Measurements from ENCODE around the gene PEA15. TPM values are rescaled to one million over a fixed set of nuclear protein-coding genes. Genes with fewer than 3 reads are reported as not detected.

The PEA15 gene
- total RNA-seq, 2 donors from 2014 or later: 28.3 to 32.8 TPM

DNA sequence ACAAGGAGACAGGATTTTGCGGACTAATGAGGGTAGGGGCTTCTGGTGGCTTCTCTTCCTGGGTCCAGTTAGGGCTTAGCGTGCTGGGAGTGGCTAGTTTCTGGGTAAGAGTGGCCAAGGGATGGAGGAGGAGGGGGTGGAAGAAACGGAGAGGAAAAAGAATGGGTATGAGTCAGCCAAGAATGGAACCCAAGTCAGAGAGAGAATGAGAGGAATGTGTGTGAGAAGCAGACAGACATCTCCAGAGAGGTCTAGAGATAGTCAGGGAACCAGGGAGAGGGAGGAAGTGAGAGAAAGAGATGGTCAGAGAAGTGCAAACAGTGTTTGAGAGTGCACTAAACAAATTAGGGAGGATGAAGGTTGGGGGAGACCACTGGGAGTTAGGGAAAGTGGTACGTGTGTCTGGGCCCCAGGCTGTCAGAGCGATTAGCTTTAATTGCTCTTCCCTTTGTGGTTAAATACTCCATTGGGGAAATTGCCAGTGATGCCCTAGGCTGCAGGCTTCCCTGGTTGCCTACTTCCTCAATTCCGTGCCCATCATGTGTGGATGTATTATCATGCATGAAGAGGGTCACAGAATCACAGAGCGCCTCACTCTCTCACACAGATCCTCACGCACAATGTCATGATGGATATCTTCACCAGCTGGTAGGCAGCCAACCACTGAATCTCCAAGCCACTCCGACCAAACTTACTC lies 1.4 kb downstream of the PEA15 start:
- Mint-ChIP-seq H3K4me3 (peak overlapping the region; percentile 58 to 87), H3K27ac (peak overlapping the region; percentile 74), H3K36me3 (ENCODE audit: insufficient read depth in 2 of 2) (peaks cover 1 to 2% of the 10 kb centered on the region in 2 donors), H3K4me1 (ENCODE audit: low read depth) (peaks cover 54% of the 10 kb centered on the region), H3K27me3 (ENCODE audit: low read depth) (no peaks in the 10 kb centered on the region), H3K9me3 (no peaks in the 10 kb centered on the region)
- no peak for DNase-seq
- ATAC-seq (replicated peaks in 1 of 2): no peak

DNA sequence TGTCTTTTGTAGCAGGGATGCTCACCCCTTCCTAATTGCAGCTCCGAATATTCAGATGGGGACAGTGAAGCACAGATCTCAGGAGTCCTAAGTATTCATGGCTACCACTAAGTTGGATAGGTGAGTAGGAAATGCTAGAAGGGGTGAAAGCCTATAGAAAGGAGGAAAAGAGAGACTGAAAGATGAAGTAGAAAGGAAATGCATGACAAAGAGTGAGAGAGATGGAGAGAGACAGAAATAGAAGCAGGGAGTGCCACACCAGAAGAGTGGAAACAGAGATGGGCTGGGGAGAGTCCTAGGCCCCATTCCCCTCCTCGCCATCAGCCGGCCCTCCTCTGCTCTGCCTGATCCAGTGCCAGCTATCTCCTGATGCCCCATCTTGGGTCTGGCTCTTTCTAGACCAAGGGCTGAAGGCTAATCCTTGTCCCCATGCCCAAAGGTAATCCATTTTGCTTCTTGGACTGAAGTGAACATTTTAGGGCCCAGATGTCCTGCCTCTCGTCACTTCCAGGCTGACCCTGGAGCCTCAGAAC lies 2.0 kb downstream of the PEA15 start:
- H3K4me3 Mint-ChIP-seq: peak overlapping the region in 1 of 2 donors; percentile 3
- H3K27ac Mint-ChIP-seq: peak overlapping the region; percentile 7
- peaks cover 3 to 7% of the 10 kb centered on the region in 2 donors for H3K36me3 Mint-ChIP-seq (ENCODE audit: insufficient read depth in 2 of 2)
- ATAC-seq (replicated peaks in 1 of 2): no peak
- H3K4me1 Mint-ChIP-seq (ENCODE audit: low read depth): peaks cover 54% of the 10 kb centered on the region
- DNase-seq: no peak
- no peaks in the 10 kb centered on the region for H3K9me3 Mint-ChIP-seq
- no peaks in the 10 kb centered on the region for H3K27me3 Mint-ChIP-seq (ENCODE audit: low read depth)

DNA sequence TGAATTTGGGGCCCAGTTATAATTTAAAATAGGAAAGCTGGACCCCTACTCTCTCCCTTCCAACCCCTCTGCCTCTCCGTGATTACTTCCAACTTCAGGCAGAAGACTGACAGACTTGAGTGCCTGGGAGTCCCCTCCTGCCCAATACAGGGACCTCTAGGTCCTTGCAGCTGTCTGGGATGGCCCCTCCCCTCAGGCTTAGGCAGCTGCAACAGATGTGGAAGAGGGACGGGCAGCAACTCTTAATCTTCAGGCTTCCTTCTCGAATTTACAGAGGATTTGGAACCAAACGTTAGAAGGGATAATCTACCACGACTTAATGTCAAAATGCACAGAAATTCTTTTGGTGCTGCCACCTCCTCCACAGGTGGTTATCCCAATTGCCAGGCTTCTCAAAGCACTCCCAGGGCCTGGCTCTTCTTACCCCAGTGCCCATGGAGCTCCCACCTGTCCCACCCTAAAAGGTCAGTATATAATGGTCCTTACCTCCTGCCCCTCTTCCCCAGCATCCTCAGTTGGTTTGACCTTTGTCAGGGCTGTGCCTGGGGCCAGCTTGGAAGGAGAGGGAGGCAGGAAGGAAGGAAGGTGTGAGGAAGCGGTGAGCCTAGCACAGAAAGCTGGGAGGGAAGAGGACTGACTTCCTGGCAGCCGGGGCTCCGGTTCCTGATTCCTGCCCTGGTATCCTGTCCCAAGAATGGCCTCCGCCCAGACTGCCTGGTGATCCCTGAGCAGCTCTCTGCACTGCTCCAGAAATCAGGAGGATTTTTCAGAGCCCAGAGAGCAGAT lies 2.8 kb downstream of the PEA15 start:
- peaks cover 54% of the 10 kb centered on the region for H3K4me1 Mint-ChIP-seq (ENCODE audit: low read depth)
- H3K9me3 Mint-ChIP-seq: no peaks in the 10 kb centered on the region
- no peak for DNase-seq
- peaks cover 4 to 8% of the 10 kb centered on the region in 2 donors for H3K36me3 Mint-ChIP-seq (ENCODE audit: insufficient read depth in 2 of 2)
- H3K4me3 Mint-ChIP-seq: no peak overlapping the region
- no peak overlapping the region for H3K27ac Mint-ChIP-seq
- no peak for ATAC-seq (replicated peaks in 1 of 2)
- H3K27me3 Mint-ChIP-seq (ENCODE audit: low read depth): no peaks in the 10 kb centered on the region

DNA sequence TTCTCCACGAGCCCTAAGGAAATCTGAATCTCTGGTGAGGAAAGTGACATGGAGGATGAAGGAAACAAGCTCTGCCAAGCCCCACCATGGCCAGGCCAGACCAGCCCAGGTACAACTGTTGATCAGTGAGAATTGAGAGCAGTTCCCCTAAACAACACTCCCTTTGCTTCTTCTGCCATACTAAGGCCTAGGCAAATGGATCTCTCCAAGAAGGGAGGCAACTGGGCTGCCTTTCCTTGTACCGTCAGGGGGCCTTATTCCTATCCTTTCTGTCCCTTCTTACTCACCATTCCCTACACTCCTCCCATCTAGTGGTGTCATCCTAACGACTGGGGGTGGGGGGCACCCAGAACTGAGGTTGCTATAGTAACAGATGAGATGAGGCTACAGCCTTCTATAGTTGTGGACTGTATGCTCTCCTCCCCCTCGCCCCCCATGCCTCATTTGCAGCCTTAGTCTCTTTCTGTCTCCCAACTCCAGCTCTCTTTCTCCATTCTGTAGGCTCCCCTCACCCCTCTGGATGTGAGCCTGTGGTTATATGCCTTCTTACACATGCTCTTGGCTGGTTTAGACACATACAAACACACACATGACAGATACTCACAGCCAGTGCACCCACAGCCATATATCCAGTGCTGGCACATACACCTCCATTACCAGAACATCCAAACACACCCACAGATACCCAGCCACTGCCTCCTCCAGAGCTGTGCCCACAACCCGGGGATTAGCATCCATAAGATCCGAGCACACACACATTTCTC lies 3.6 kb downstream of the PEA15 start:
- Mint-ChIP-seq H3K36me3 (ENCODE audit: insufficient read depth in 2 of 2) (peaks cover 4 to 8% of the 10 kb centered on the region in 2 donors), H3K27ac (peak overlapping the region; percentile 32), H3K9me3 (no peaks in the 10 kb centered on the region), H3K4me3 (no peak overlapping the region), H3K27me3 (ENCODE audit: low read depth) (no peaks in the 10 kb centered on the region), H3K4me1 (ENCODE audit: low read depth) (peaks cover 54% of the 10 kb centered on the region)
- ATAC-seq (replicated peaks in 1 of 2) (no peak), DNase-seq (no peak)

DNA sequence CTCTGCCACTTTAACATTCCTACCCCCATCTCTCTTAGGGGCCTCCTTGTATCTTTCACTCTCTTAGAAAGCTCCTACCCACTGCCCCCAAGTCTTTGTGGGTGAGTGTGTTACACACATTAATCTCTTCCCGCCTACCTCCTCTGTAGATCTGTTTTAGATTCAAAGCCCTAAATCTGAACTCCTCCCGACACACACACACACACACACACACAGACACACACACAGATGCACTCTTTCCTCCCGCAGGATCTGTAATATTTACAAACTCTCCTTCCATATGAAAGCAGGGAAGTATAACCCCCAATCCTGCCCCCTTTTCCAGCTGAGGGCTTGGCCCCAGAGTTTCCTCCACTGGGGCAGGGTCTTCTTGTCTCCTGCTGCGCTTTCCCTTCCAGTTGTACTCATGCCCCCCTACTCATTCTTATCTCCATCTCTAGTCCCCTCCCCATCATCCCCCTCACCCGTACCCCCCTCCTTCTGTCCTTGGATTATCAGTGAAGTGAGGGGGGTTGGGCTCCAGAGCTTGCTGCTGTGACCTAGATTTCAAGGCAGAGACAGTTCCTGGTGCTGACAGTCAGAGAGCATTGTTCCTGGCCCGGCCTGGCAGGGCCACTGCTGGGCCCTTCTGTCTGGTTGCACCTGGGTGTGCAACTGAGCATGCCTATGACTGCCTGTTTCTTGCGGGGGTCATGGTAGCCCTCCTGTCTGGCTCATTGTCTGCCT lies 4.3 kb downstream of the PEA15 start:
- H3K9me3 Mint-ChIP-seq: no peaks in the 10 kb centered on the region
- H3K27me3 Mint-ChIP-seq (ENCODE audit: low read depth): no peaks in the 10 kb centered on the region
- ATAC-seq (replicated peaks in 1 of 2): no peak
- peaks cover 46% of the 10 kb centered on the region for H3K4me1 Mint-ChIP-seq (ENCODE audit: low read depth)
- H3K36me3 Mint-ChIP-seq (ENCODE audit: insufficient read depth in 2 of 2): peaks cover 4 to 8% of the 10 kb centered on the region in 2 donors
- no peak for DNase-seq
- H3K27ac Mint-ChIP-seq: peak overlapping the region; percentile 32
- no peak overlapping the region for H3K4me3 Mint-ChIP-seq

DNA sequence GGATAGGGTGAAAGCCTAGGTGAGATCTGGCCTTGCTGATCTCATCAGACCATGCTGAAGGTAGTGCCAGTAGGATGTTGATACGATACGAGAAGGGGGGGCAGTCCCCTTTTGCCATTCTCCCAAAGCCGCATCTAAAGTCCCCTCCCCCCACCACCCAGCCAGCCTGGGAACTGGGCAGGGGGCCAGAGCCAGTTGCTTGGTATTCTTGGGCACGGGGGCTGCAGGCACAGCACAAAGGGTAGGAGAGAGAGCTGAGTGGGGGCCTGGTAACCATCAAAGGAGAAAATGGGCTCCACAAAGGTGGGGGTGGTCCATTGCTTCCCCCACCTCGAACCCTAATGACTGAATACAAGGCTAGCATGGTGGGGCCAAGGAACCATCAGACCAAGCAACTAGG lies 5.4 kb downstream of the PEA15 start:
- Mint-ChIP-seq H3K27me3 (ENCODE audit: low read depth) (no peaks in the 10 kb centered on the region), H3K27ac (no peak overlapping the region), H3K9me3 (no peaks in the 10 kb centered on the region), H3K4me1 (ENCODE audit: low read depth) (peaks cover 42% of the 10 kb centered on the region), H3K4me3 (no peak overlapping the region), H3K36me3 (ENCODE audit: insufficient read depth in 2 of 2) (peaks cover 4 to 9% of the 10 kb centered on the region in 2 donors)
- DNase-seq (no peak), ATAC-seq (replicated peaks in 1 of 2) (no peak)

DNA sequence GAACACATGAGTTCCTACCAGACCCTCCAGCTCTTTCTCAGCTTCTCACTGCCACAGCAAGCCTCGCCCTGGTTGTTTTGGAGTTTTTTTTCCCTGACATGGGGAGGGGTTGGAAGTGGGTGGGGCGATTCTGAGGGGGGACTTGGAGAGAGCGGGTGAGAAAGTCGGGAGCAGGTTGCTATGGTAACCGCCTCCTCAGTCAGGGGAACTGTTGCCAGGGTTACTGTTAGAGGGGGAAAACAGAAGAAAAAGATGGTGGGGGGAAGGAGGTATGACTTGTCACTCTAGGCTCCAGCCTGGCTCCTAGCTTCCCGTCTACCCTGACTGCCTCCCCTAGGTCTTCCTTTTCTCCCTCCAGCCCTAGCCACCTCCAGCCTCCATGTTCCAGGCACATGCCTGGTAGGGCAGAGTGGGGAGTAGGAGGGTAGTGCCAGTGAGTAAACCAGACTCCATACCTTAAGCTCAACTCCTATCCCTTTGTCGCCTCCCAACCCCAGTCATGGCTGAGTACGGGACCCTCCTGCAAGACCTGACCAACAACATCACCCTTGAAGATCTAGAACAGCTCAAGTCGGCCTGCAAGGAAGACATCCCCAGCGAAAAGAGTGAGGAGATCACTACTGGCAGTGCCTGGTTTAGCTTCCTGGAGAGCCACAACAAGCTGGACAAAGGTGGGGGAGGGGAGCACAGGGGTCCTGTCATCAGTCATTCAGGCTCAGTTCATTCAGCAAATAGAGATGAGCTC lies 6.0 kb downstream of the PEA15 start:
- no peak overlapping the region for H3K4me3 Mint-ChIP-seq
- H3K36me3 Mint-ChIP-seq (ENCODE audit: insufficient read depth in 2 of 2): peaks cover 5 to 12% of the 10 kb centered on the region in 2 donors
- no peaks in the 10 kb centered on the region for H3K27me3 Mint-ChIP-seq (ENCODE audit: low read depth)
- H3K4me1 Mint-ChIP-seq (ENCODE audit: low read depth): peaks cover 41% of the 10 kb centered on the region
- DNase-seq (no peak), ATAC-seq (replicated peaks in 1 of 2) (no peak)
- H3K9me3 Mint-ChIP-seq: no peaks in the 10 kb centered on the region
- no peak overlapping the region for H3K27ac Mint-ChIP-seq

DNA sequence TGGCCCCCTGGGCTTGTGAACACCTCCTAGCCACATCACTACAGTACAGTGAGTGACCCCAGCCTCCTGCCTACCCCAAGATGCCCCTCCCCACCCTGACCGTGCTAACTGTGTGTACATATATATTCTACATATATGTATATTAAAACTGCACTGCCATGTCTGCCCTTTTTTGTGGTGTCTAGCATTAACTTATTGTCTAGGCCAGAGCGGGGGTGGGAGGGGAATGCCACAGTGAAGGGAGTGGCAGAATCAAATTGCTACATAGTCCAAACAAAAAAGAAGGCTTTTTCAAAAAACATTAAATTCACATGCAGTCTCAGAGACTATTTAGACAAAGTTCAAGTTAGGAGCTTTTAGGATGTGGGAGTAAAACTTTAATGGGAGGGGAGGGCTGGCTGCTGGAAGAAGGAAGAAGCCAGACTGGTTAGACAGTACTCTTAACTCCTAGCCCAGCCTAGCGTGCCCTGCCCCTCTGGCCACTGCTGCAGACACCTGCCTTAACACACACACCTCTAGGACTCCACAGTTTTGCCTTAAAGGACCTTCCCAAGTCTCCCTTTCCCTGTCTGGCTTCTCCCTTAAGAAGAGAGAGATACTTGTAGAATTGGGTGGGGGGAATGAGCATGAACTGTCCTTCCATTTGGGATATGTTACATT lies 9.4 kb downstream of the PEA15 start:
- Mint-ChIP-seq H3K9me3 (no peaks in the 10 kb centered on the region), H3K4me1 (ENCODE audit: low read depth) (peaks cover 13% of the 10 kb centered on the region), H3K4me3 (no peak overlapping the region), H3K36me3 (ENCODE audit: insufficient read depth in 2 of 2) (peaks cover 6 to 17% of the 10 kb centered on the region in 2 donors), H3K27ac (no peak overlapping the region), H3K27me3 (ENCODE audit: low read depth) (no peaks in the 10 kb centered on the region)
- DNase-seq: no peak
- no peak for ATAC-seq (replicated peaks in 1 of 2)

DNA sequence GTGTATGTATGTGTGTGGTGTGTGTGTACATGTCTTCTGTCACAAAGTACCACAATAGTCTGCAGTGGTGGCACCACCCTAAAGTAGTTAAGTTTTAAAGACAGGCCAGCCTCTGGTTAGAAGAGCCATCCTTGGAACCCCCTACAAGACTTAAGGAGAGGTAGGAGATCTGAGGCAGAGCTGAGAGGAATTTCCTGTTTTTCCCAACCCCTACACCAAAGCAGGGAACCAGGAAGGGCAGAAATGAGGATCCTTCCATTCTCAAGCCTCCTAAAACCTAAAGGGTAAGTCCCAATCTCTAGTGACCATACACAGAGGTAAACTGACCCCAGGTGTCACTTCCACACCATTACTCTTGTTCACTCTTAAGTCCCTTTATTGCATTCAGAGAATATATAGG lies 11.1 kb downstream of the PEA15 start:
- H3K27ac Mint-ChIP-seq: no peak overlapping the region
- no peaks in the 10 kb centered on the region for H3K4me1 Mint-ChIP-seq (ENCODE audit: low read depth)
- no peak for DNase-seq
- no peak for ATAC-seq (replicated peaks in 1 of 2)
- no peaks in the 10 kb centered on the region for H3K9me3 Mint-ChIP-seq
- no peaks in the 10 kb centered on the region for H3K27me3 Mint-ChIP-seq (ENCODE audit: low read depth)
- H3K4me3 Mint-ChIP-seq: no peak overlapping the region
- H3K36me3 Mint-ChIP-seq (ENCODE audit: insufficient read depth in 2 of 2): peaks cover 6 to 22% of the 10 kb centered on the region in 2 donors

DNA sequence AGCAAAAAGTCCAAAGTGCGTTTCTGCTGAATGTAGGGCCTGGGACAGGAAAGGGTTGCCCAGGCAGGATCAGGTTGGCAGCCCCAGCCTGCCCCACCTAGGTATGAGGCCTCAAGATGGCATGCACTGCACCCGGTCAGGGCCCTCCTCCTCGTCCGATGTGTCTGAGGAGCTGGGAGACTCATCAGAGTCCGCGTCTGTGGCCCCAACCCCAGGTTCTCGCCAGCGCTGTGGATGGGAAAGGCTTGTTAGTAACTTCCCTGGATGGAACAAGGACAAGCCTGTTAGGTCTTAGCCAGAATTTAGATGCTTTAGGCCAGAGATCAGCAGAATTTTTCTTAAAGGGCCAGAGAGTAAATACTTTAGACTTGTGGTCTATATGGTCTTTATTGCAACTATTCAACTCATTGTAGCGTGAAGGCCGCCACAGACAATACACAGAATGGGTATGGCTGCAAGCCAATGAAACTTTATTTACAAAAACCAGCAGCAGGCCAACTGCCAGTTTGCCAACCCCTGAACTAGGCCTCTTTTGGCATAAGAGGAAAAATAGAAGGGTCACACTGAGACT lies 12.4 kb downstream of the PEA15 start:
- H3K4me1 Mint-ChIP-seq (ENCODE audit: low read depth): no peaks in the 10 kb centered on the region
- peaks cover 3 to 14% of the 10 kb centered on the region in 2 donors for H3K36me3 Mint-ChIP-seq (ENCODE audit: insufficient read depth in 2 of 2)
- H3K9me3 Mint-ChIP-seq: no peaks in the 10 kb centered on the region
- no peak overlapping the region for H3K4me3 Mint-ChIP-seq
- DNase-seq (no peak), ATAC-seq (replicated peaks in 1 of 2) (no peak)
- H3K27ac Mint-ChIP-seq: no peak overlapping the region
- no peaks in the 10 kb centered on the region for H3K27me3 Mint-ChIP-seq (ENCODE audit: low read depth)

DNA sequence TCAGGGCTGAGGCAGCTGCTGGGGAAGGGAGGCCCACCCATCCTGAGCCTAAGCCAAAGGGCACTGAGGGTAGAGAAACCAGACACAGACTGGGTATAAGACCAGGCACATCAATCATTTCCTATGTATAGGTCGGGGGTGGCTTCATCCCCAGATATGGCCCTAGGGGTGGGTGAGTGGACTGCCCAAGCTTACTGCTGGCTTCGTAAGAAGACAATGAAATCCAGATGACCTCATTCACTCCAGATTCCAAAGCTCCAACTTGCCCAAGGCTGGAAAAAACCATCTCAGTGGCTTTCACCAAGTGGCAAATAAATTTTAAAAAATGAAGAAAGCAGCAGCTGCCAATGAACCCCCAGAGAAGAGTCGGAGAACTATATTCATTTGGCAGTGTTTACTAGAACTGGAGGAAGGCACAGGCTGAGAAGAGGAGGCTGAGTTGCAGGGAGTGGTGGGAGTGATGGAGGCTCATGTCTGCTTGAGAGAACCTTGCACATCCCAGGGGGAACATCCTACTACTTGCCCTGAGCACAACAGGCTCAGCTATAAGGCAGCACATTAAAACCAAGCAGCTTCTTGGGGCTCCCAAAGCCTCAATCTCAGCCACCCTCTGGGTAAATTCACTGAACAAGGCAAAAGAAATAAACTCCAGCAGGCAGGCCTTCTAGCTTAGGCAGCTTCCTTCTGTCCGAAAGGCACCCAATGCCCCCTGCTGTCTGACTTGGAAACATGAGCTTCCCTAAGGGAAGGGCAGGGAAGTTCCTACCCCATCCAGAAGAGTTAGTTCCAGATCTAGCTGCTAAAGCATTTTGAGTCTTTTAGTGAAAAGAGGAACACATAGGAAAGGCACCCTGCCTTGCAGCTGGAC lies 14.1 kb downstream of the PEA15 start:
- H3K27me3 Mint-ChIP-seq (ENCODE audit: low read depth): no peaks in the 10 kb centered on the region
- ATAC-seq (replicated peaks in 1 of 2): no peak
- no peaks in the 10 kb centered on the region for H3K9me3 Mint-ChIP-seq
- DNase-seq: no peak
- H3K4me3 Mint-ChIP-seq: no peak overlapping the region
- no peaks in the 10 kb centered on the region for H3K4me1 Mint-ChIP-seq (ENCODE audit: low read depth)
- H3K27ac Mint-ChIP-seq: no peak overlapping the region
- H3K36me3 Mint-ChIP-seq (ENCODE audit: insufficient read depth in 2 of 2): peaks cover 3 to 25% of the 10 kb centered on the region in 2 donors

Measured in activated T-cell treated with anti-CD3 and anti-CD28 coated beads, Interleukin-2, amount 50 U/mL, for 72 hours (primary cell).